HG02588 (cell line): ENCODE data around the gene AHSP.
"Not testable (repeated sequence)": the region's sequence is repeated elsewhere in the genome, so short reads cannot be mapped to it uniquely, and the experiment has no call there.

Experiments used
- ATAC-seq: cut with Tn5 transposase; IDR thresholded peaks from one replicate; pipeline ENCODE4 v1.9.1; 2021; ENCODE audit warnings: mild to moderate bottlenecking, moderate library complexity; ENCODE audit not compliant: unreplicated experiment

AHSP gene

GRCh38 chr16:31499928-31500327 is 27.8 kb upstream of the AHSP start:
- ATAC-seq: no peak

GRCh38 chr16:31501226-31501965 is 26.3 kb upstream of the AHSP start:
- ATAC-seq: no peak

GRCh38 chr16:31501966-31502348 is 25.7 kb upstream of the AHSP start:
- no peak for ATAC-seq

GRCh38 chr16:31502981-31503380 is 24.7 kb upstream of the AHSP start:
- ATAC-seq: no peak

- not testable (repeated sequence) for ATAC-seq
These were observed 24.1 kb upstream of the AHSP start for GRCh38 chr16:31503555-31503954.

GRCh38 chr16:31504159-31504558 is 23.5 kb upstream of the AHSP start:
- no peak for ATAC-seq

- no peak for ATAC-seq
These were observed 22.2 kb upstream of the AHSP start for GRCh38 chr16:31505483-31505882.

GRCh38 chr16:31507617-31507928 is 20.1 kb upstream of the AHSP start:
- no peak for ATAC-seq

GRCh38 chr16:31507929-31508705 is 19.6 kb upstream of the AHSP start, which contains the start of gene RUSF1:
Gene RUSF1, minus strand, starts transcription at chr16:31508391. Its CDS starts 18 bp downstream, at chr16:31508373.
- peak; percentile 85 for ATAC-seq

- ATAC-seq: no peak
These were observed 18.9 kb upstream of the AHSP start for GRCh38 chr16:31508706-31509195.

GRCh38 chr16:31513126-31513525 is 14.6 kb upstream of the AHSP start:
- ATAC-seq: no peak

GRCh38 chr16:31513884-31514283 is 13.8 kb upstream of the AHSP start:
- no peak for ATAC-seq

GRCh38 chr16:31517800-31518402 is 9.8 kb upstream of the AHSP start:
- ATAC-seq: no peak

GRCh38 chr16:31519759-31520431 is 7.8 kb upstream of the AHSP start:
- no peak for ATAC-seq

GRCh38 chr16:31521368-31521767 is 6.3 kb upstream of the AHSP start:
- ATAC-seq: no peak

- ATAC-seq: no peak
These were observed 5.6 kb upstream of the AHSP start for GRCh38 chr16:31522071-31522470.

- not testable (repeated sequence) for ATAC-seq
These were observed 3.9 kb upstream of the AHSP start for GRCh38 chr16:31523768-31524167.

- no peak for ATAC-seq
These were observed 2.6 kb upstream of the AHSP start for GRCh38 chr16:31525113-31525512.

GRCh38 chr16:31528523-31529107 is 915 bp downstream of the AHSP start:
- no peak for ATAC-seq

- no peak for ATAC-seq
These were observed 1.6 kb downstream of the AHSP start for GRCh38 chr16:31529108-31529936.
